Measurements from ENCODE around the gene LMNA.
A peak's percentile ranks its signal among the peaks of the same experiment; 100 is the strongest.
"Not testable (repeated sequence)": the region's sequence is repeated elsewhere in the genome, so short reads cannot be mapped to it uniquely, and the experiment has no call there.

Gene LMNA

GRCh38 chr1:156160743-156161171 is 46.2 kb downstream of the LMNA start:
- DNase-seq (ENCODE audit: low read depth in 2 of 2, low spot score in 1 of 2), result peak; percentile 18 to 35

- no peak for DNase-seq (ENCODE audit: low read depth in 2 of 2, low spot score in 1 of 2)
Measured at GRCh38 chr1:156162430-156163037, 48.0 kb downstream of the LMNA start.

- DNase-seq (ENCODE audit: low read depth in 2 of 2, low spot score in 1 of 2), result no peak
Measured at GRCh38 chr1:156163712-156164111, 49.2 kb downstream of the LMNA start.

GRCh38 chr1:156164125-156164831 is 49.8 kb downstream of the LMNA start:
- DNase-seq (ENCODE audit: low read depth in 2 of 2, low spot score in 1 of 2), result no peak

GRCh38 chr1:156165083-156165482 is 50.6 kb downstream of the LMNA start:
- no peak for DNase-seq (ENCODE audit: low read depth in 2 of 2, low spot score in 1 of 2)

GRCh38 chr1:156167536-156167935 is 53.0 kb downstream of the LMNA start:
- no peak for DNase-seq (ENCODE audit: low read depth in 2 of 2, low spot score in 1 of 2)

GRCh38 chr1:156172696-156173470 is 58.4 kb downstream of the LMNA start:
- no peak for DNase-seq (ENCODE audit: low read depth in 2 of 2, low spot score in 1 of 2)

- no peak for DNase-seq (ENCODE audit: low read depth in 2 of 2, low spot score in 1 of 2)
Measured at GRCh38 chr1:156176610-156177210, 62.2 kb downstream of the LMNA start.

- DNase-seq (ENCODE audit: low read depth in 2 of 2, low spot score in 1 of 2), result no peak
Measured at GRCh38 chr1:156177919-156178654, 63.6 kb downstream of the LMNA start.

GRCh38 chr1:156180471-156180870 is 66.0 kb downstream of the LMNA start:
- no peak for DNase-seq (ENCODE audit: low read depth in 2 of 2, low spot score in 1 of 2)

GRCh38 chr1:156181391-156181924 is 66.9 kb downstream of the LMNA start:
- DNase-seq (ENCODE audit: low read depth in 2 of 2, low spot score in 1 of 2), result not testable (repeated sequence)

GRCh38 chr1:156182010-156182779 is 67.7 kb downstream of the LMNA start:
- not testable (repeated sequence) for DNase-seq (ENCODE audit: low read depth in 2 of 2, low spot score in 1 of 2)

- DNase-seq (ENCODE audit: low read depth in 2 of 2, low spot score in 1 of 2), result not testable (repeated sequence)
Measured at GRCh38 chr1:156186347-156187177, 72.1 kb downstream of the LMNA start.
